Heart left ventricle (tissue), 13 donors: ENCODE measurements around the gene HGFAC.

Experiments
- POLR2A ChIP-seq, 2 donors: fragments of 450-650 bp; IDR thresholded peaks; one replicate each; pipeline ENCODE4 v1.6.1; 2017; ENCODE audit warnings: antibody characterized with exemption in 2 of 2, mild to moderate bottlenecking in 2 of 2, moderate library complexity in 2 of 2
- TF ChIP-seq, protein P1 (sequence below), 12 donors: fragments of 200-600 bp; sonication (generic) in 4 of 12; IDR thresholded peaks; one replicate each; pipeline versions ENCODE4 v1.5.0 to v1.8.0; 2018 to 2022; ENCODE audit warnings: antibody characterized with exemption in 12 of 12, mild to moderate bottlenecking in 5 of 12
- donor health status: ischemic (EF 13 %, LVEDD 7.1; RV severe dilation, severe dysfunction).
- donor health status: DM: no; HTN: yes; CAD: no.
- donor health status: DM: no; HTN: no; CAD: no.
- donor health status: ischemic (EF 25% LVEDD 6.9; RV normal size, moderate dysfunction).
- donor health status: ischemic (EF 25% LVEDD 5.7; RV mildly dilated, moderate dysfunction).
- donor health status: ischemic (EF 35%, LVEDD 5.7; RV mildly dilated, moderate dysfunction).
- donor health status: nonischemic (EF 11% LVEDD 7.7; RV severe dilation, severe dysfunction).
- donor health status: DM: yes; HTN: yes; CAD: no.
- donor health status: PGD.
- donor health status: ischemic (EF 29% LVEDD 5.4; RV normal size, mild dysfunction).
- donor health status: nonischemic (EF 23%, LVEDD 6.1; RV moderate dilation, normal function).

DNA sequence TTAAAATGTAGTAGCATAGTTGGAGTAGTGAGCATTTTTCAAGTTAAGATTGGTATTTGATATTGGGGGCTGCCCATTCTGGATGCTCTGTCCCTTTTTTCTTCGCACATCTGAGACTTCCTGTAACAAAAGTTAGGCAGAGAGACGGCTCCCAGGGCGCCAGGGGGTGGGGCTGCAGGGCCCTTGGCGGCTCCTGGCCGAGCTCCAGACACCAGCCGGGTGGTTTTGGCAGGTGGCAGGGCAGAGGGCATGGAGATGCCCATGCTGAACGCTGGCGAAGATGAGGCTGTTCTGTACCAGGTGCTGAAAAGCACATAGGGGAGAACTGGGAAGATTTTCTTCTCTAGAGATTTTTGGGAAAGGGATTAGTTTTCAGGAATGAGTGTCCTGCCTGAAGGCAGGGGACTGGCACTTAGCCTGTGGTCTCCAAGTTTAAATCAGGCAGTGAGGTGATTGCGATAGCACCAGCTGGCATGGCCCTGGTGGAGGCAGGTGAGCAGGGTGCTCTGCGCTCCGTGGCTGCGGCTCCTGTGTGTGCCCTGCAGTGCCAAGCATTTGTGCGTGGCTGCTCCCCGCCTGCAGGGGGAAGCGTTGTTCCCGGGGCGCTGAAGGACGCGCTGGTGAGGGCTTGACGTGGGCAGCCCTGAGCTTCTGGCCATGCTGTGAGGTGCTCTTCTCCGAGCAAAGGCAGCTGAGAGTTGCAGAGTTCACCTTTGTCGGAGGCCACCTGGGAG, 23.6 kb upstream of the HGFAC start:
- TF ChIP-seq POLR2A (IDR thresholded peaks at IDR 0.05): no peak
- TF ChIP-seq, protein P1, sequence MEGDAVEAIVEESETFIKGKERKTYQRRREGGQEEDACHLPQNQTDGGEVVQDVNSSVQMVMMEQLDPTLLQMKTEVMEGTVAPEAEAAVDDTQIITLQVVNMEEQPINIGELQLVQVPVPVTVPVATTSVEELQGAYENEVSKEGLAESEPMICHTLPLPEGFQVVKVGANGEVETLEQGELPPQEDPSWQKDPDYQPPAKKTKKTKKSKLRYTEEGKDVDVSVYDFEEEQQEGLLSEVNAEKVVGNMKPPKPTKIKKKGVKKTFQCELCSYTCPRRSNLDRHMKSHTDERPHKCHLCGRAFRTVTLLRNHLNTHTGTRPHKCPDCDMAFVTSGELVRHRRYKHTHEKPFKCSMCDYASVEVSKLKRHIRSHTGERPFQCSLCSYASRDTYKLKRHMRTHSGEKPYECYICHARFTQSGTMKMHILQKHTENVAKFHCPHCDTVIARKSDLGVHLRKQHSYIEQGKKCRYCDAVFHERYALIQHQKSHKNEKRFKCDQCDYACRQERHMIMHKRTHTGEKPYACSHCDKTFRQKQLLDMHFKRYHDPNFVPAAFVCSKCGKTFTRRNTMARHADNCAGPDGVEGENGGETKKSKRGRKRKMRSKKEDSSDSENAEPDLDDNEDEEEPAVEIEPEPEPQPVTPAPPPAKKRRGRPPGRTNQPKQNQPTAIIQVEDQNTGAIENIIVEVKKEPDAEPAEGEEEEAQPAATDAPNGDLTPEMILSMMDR (IDR thresholded peaks at IDR 0.05): no peak
